MM.1S (cell line): Measurements from ENCODE around the gene CAP2.
A peak's percentile ranks its signal among the peaks of the same experiment; 100 is the strongest.
"Not testable (repeated sequence)": the region's sequence is repeated elsewhere in the genome, so short reads cannot be mapped to it uniquely, and the experiment has no call there.

ENCODE experiments used
- DNase-seq: peaks from one replicate; pipeline ENCODE4 v3.0.0-alpha.2; 2015
- H2AFZ ChIP-seq: fragments of 300-600 bp; sonication (generic); 2 replicates; pipeline ENCODE4 v1.6.0; 2016; ENCODE audit warnings: antibody characterized with exemption, low read length
- H3F3A ChIP-seq: fragments of 300-600 bp; sonication (generic); 2 replicates; pipeline ENCODE4 v1.6.1; 2016; ENCODE audit warnings: mild to moderate bottlenecking, antibody characterized with exemption, low read length, moderate library complexity, mixed read lengths; ENCODE audit not compliant: insufficient read depth
- H3K27ac ChIP-seq: fragments of 300-600 bp; sonication (generic); 2 replicates; pipeline ENCODE4 v1.5.1; 2016; ENCODE audit warnings: mild to moderate bottlenecking, low read length
- H3K27me3 ChIP-seq: fragments of 300-600 bp; sonication (generic); replicated peaks from 2 replicates; pipeline ENCODE4 v1.6.0; 2016; ENCODE audit warnings: low read length; ENCODE audit not compliant: insufficient read depth
- H3K36me3 ChIP-seq: fragments of 300-600 bp; sonication (generic); replicated peaks from 2 replicates; pipeline ENCODE4 v1.6.1; 2016; ENCODE audit warnings: mild to moderate bottlenecking, low read length, mixed read lengths; ENCODE audit not compliant: insufficient read depth
- H3K4me1 ChIP-seq: fragments of 300-600 bp; sonication (generic); 2 replicates; pipeline ENCODE4 v1.6.1; 2016; ENCODE audit warnings: low read length, mixed read lengths
- H3K4me2 ChIP-seq: fragments of 300-600 bp; sonication (generic); 2 replicates; pipeline ENCODE4 v1.6.0; 2016; ENCODE audit warnings: low read depth, low read length
- H3K4me3 ChIP-seq: fragments of 300-600 bp; sonication (generic); 2 replicates; pipeline ENCODE4 v1.5.1; 2016; ENCODE audit warnings: low read length, mixed read lengths
- H3K79me2 ChIP-seq: fragments of 300-600 bp; sonication (generic); 2 replicates; pipeline ENCODE4 v1.6.1; 2016; ENCODE audit warnings: mixed run types, low read length, mixed read lengths
- H3K9ac ChIP-seq: fragments of 300-600 bp; sonication (generic); 2 replicates; pipeline ENCODE4 v1.6.1; 2016; ENCODE audit warnings: low read length, mixed read lengths
- H3K9me2 ChIP-seq: fragments of 300-600 bp; sonication (generic); replicated peaks from 2 replicates; pipeline ENCODE4 v1.6.1; 2016; ENCODE audit warnings: mild to moderate bottlenecking, low read length, mixed read lengths; ENCODE audit not compliant: insufficient read depth
- H3K9me3 ChIP-seq: fragments of 300-600 bp; sonication (generic); replicated peaks from 2 replicates; pipeline ENCODE4 v1.6.1; 2016; ENCODE audit warnings: mild to moderate bottlenecking, low read length, mixed read lengths; ENCODE audit not compliant: insufficient read depth
- H4K20me1 ChIP-seq: fragments of 300-600 bp; sonication (generic); 2 replicates; pipeline ENCODE4 v1.6.1; 2016; ENCODE audit warnings: mild to moderate bottlenecking, low read length, moderate library complexity, mixed read lengths; ENCODE audit not compliant: insufficient read depth
- EZH2 ChIP-seq: fragments of 300-600 bp; sonication (generic); optimal IDR thresholded peaks from 2 replicates; pipeline ENCODE3; 2017; ENCODE audit warnings: low read depth, mild to moderate bottlenecking, antibody characterized with exemption, low read length, mixed read lengths
- EZH2phosphoT487 ChIP-seq: fragments of 300-600 bp; sonication (generic); IDR thresholded peaks from 2 replicates; pipeline ENCODE4 v1.6.1; 2018; ENCODE audit warnings: antibody characterized with exemption, low read length
- TF ChIP-seq, protein P1 (sequence below): fragments of 300-600 bp; sonication (generic); IDR thresholded peaks from 2 replicates; pipeline ENCODE4 v1.5.1; 2016; ENCODE audit warnings: antibody characterized with exemption, low read length, mixed read lengths

Gene CAP2

DNA sequence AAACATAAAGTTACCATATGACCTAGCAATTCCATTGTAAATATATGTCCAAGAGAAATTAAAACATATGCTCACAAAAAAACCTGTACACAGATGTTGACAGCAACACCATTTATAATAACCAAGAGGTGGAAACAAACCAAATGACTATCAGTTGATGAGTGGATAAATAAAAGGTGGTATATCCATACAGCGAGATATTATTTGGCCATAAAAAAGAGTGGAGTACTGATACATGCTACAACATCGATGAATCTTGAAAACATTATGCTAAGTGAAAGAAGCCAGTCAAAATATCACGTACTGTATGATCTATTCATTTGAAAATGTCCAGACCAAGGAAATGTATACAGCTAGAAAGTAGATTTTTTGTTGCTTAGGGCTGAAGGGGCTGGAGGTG is 2.9 kb downstream of the CAP2 start:
- Histone ChIP-seq H3K4me2 (no peak overlapping the region), H3K9me2 (no peaks in the 10 kb centered on the region), H3K4me1 (no peaks in the 10 kb centered on the region), H3K27me3 (no peaks in the 10 kb centered on the region; the same call in 1 of the 2 replicates), H3K9ac (no peak overlapping the region), H3K36me3 (no peaks in the 10 kb centered on the region), H3K27ac (no peak overlapping the region), H3K79me2 (no peaks in the 10 kb centered on the region), H4K20me1 (no peaks in the 10 kb centered on the region), H3F3A (no peaks in the 10 kb centered on the region), H3K4me3 (no peak overlapping the region), H3K9me3 (no peaks in the 10 kb centered on the region), H2AFZ (no peak overlapping the region)
- DNase-seq: no peak
- TF ChIP-seq EZH2 (no peak), EZH2phosphoT487 (no peak)
- TF ChIP-seq, protein P1, sequence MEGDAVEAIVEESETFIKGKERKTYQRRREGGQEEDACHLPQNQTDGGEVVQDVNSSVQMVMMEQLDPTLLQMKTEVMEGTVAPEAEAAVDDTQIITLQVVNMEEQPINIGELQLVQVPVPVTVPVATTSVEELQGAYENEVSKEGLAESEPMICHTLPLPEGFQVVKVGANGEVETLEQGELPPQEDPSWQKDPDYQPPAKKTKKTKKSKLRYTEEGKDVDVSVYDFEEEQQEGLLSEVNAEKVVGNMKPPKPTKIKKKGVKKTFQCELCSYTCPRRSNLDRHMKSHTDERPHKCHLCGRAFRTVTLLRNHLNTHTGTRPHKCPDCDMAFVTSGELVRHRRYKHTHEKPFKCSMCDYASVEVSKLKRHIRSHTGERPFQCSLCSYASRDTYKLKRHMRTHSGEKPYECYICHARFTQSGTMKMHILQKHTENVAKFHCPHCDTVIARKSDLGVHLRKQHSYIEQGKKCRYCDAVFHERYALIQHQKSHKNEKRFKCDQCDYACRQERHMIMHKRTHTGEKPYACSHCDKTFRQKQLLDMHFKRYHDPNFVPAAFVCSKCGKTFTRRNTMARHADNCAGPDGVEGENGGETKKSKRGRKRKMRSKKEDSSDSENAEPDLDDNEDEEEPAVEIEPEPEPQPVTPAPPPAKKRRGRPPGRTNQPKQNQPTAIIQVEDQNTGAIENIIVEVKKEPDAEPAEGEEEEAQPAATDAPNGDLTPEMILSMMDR: no peak

DNA sequence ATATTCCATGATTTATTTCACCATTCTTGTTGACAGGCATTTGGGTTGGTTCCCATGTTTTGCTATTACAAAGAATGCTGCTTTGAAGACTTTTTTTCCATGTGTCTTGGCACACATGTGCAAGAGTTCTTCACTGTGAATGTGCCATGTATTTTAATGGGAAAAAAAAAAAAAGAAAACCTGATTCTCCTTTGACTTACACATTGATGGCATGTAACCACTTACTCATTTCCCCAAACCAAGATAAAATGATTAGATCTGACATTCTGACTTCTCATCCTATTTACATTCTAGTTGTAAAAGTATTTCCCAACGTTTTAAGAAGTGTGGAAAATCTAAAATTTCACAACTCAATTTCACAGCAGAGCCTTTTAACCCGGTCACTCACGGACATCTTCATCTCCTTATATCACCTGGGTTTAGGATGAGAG is 4.4 kb downstream of the CAP2 start:
- TF ChIP-seq, protein P1: no peak
- TF ChIP-seq EZH2phosphoT487 (no peak), EZH2 (no peak)
- Histone ChIP-seq H3K36me3 (no peaks in the 10 kb centered on the region), H3K9ac (no peak overlapping the region), H3K4me1 (no peaks in the 10 kb centered on the region), H3K9me2 (no peaks in the 10 kb centered on the region), H3K27me3 (no peaks in the 10 kb centered on the region; the same call in 1 of the 2 replicates), H3F3A (no peaks in the 10 kb centered on the region), H3K4me2 (no peak overlapping the region), H4K20me1 (no peaks in the 10 kb centered on the region), H2AFZ (no peak overlapping the region), H3K9me3 (no peaks in the 10 kb centered on the region), H3K4me3 (no peak overlapping the region), H3K27ac (no peak overlapping the region), H3K79me2 (no peaks in the 10 kb centered on the region)
- DNase-seq: no peak

DNA sequence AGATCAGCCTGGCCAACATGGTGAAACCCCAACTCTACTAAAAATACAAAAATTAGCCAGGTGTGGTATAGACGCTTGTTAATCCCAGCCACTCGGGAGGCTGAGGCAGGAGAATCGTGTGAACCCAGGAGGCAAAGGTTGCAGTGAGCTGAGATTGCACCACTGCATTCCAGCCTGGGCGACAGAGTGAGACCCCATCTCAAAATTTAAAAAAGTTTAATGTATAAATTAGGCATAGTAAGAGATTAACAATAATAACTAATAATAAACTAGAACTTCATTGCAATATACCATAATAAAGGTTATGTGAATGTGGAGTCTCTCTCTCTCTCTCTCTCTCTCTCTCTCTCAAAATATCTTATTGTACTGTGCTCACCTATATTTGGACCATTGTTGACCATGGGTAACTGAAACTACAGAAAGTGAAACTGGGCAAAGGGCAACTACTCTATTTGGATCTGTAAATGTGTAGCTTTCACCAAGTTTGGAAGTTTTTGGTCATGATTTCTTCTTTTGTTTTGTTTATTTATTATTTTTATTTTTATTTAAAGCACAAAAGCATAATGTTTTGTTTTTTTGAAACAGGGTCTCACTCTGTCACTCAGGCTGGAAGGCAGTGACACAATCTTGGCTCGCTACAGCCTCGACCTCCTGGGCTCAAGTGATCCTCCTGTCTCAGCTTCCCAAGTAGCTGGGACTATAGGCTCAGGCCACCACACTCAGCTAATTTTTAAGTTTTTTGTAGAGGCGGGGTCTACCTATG is 12.0 kb downstream of the CAP2 start:
- not testable (repeated sequence) for H3K79me2 ChIP-seq, H2AFZ ChIP-seq, H3K9me2 ChIP-seq, H3K27me3 ChIP-seq, H3K27ac ChIP-seq, H3K4me1 ChIP-seq, H3F3A ChIP-seq, H3K36me3 ChIP-seq, H3K9ac ChIP-seq, H3K4me2 ChIP-seq, H4K20me1 ChIP-seq, H3K4me3 ChIP-seq, H3K9me3 ChIP-seq
- peak; percentile 63 for DNase-seq

DNA sequence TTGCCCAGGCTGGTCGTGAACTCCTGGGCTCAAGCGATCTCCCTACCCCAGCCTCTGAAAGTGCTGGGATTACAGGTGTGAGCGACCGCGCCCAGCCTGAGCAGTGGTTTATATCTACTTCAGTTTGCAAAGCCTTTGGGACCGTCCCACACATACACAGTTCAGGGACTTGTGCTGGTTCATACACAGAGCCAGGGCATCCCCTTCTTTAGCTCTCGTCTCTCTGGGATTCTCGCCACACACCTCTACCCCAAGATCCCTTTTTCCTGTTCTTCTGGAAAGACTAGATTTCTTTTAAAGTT is 12.5 kb downstream of the CAP2 start:
- Histone ChIP-seq H4K20me1 (no peaks in the 10 kb centered on the region), H3K9me2 (no peaks in the 10 kb centered on the region), H3K4me3 (no peak overlapping the region), H2AFZ (no peak overlapping the region), H3K27ac (no peak overlapping the region), H3K36me3 (no peaks in the 10 kb centered on the region), H3K4me2 (no peak overlapping the region; the same call in 1 of the 2 replicates), H3F3A (no peaks in the 10 kb centered on the region), H3K4me1 (0 out of 2 replicates have a peak, but pooled peaks cover 3% of the 10 kb centered on the region), H3K79me2 (no peaks in the 10 kb centered on the region), H3K27me3 (no peaks in the 10 kb centered on the region), H3K9me3 (no peaks in the 10 kb centered on the region), H3K9ac (no peak overlapping the region)
- DNase-seq: no peak
- TF ChIP-seq, protein P1: no peak
- TF ChIP-seq EZH2phosphoT487: no peak
- TF ChIP-seq EZH2: no peak
